Gastrocnemius medialis (tissue), 4 donors: ENCODE measurements around the gene ZNF217. TPM values are rescaled to one million over a fixed set of nuclear protein-coding genes. Genes with fewer than 3 reads are reported as not detected.
A peak's percentile ranks its signal among the peaks of the same experiment; 100 is the strongest.
"Not testable (repeated sequence)": the region's sequence is repeated elsewhere in the genome, so short reads cannot be mapped to it uniquely, and the experiment has no call there.

ENCODE experiments used
- ATAC-seq, 2 donors: fragments of 150-250 bp; one replicate each; pipeline ENCODE4 v1.9.1; 2016
- DNase-seq, 2 donors: peaks; one replicate each; pipeline ENCODE4 v3.0.0-alpha.2; 2019
- H3K27ac ChIP-seq, 4 donors: fragments of 200-600 bp; sonication (generic); 1 replicate in 1 of 4; 2 replicates in 3 of 4; pipeline ENCODE4 v1.5.1; 2016 to 2018; ENCODE audit warnings: mild to moderate bottlenecking in 2 of 4, moderate library complexity in 1 of 4
- H3K27me3 ChIP-seq, 3 donors: fragments of 200-600 bp; sonication (generic) in 2 of 3; 1 replicate in 1 of 3; 2 replicates in 2 of 3; pipeline versions ENCODE4 v1.5.1 to v1.6.0; 2016 to 2019; ENCODE audit warnings: mild to moderate bottlenecking in 1 of 3, moderate library complexity in 1 of 3
- H3K36me3 ChIP-seq, 2 donors: fragments of 200-600 bp; sonication (generic) in 1 of 2; one replicate each; pipeline ENCODE4 v1.5.1; 2017 to 2018
- H3K4me1 ChIP-seq, 2 donors: fragments of 200-600 bp; sonication (generic) in 1 of 2; one replicate each; pipeline ENCODE4 v1.5.1; 2016 to 2017; ENCODE audit warnings: mild to moderate bottlenecking in 2 of 2
- H3K4me3 ChIP-seq, 4 donors: fragments of 200-600 bp; sonication (generic) in 3 of 4; 1 replicate in 1 of 4; 2 replicates in 3 of 4; pipeline ENCODE4 v1.5.1; 2016 to 2019; ENCODE audit warnings: mild to moderate bottlenecking in 2 of 4
- H3K9me3 ChIP-seq, 3 donors: fragments of 200-600 bp; sonication (generic) in 2 of 3; 1 replicate in 1 of 3; 2 replicates in 2 of 3; pipeline ENCODE4 v1.5.1; 2016 to 2019
- CTCF ChIP-seq, 5 experiments: fragments of 450-650 bp in 3 of 5; fragments of 200-600 bp in 2 of 5; sonication (generic) in 2 of 5; IDR thresholded peaks in 4 of 5; conservative IDR thresholded peaks in 1 of 5; 1 replicate in 4 of 5; 2 replicates in 1 of 5; pipeline ENCODE4 v1.5.1; 2016 to 2019; ENCODE audit warnings: antibody characterized with exemption in 5 of 5, mild to moderate bottlenecking in 3 of 5, moderate library complexity in 3 of 5
- POLR2A ChIP-seq, 2 donors: fragments of 450-650 bp; IDR thresholded peaks; one replicate each; pipeline ENCODE4 v1.6.1; 2017; ENCODE audit warnings: antibody characterized with exemption in 2 of 2, mild to moderate bottlenecking in 2 of 2, moderate library complexity in 2 of 2
- in situ Hi-C, 4 donors: fragments of 200-750 bp; cut with MboI; loops; one replicate each; pipeline versions ENCODE4 v1.15.0 to v1.8.0; 2017; ENCODE audit warnings: low sequenced_read_pairs in 4 of 4
- intact Hi-C: fragments of 100-400 bp; cut with DNase I; formaldehyde crosslinking; loops from one replicate; pipeline ENCODE4 v1.15.1; 2023; ENCODE audit warnings: low total_unique reads
- total RNA-seq, 4 donors: library from RNA; depleted of rRNA; stranded (reverse); fragments of >200 nt; gene quantifications; one replicate each; pipeline versions ENCODE4 v1.1.0 to v1.2.3, GENCODE V29; 2016

Gene ZNF217
- total RNA-seq, 4 donors from 2014 or later = 4.1 to 5.9 (median 4.7) TPM

GRCh38 chr20:53622247-53623133, 28.9 kb upstream of the ZNF217 start:
- Histone ChIP-seq H3K4me3 (peak overlapping the region in 3 of 4 donors; percentile 43 to 59 (median 56)), H3K27me3 (no peaks in the 10 kb centered on the region), H3K27ac (peak overlapping the region; percentile 67 to 88 (median 85)), H3K9me3 (no peaks in the 10 kb centered on the region), H3K4me1 (peaks cover 19 to 27% of the 10 kb centered on the region in 2 donors), H3K36me3 (no peaks in the 10 kb centered on the region)
- no peak for ATAC-seq
- intact Hi-C loops = loop anchor here (2.0 to 5.0 kb wide), 3 partner anchors 28 to 40 kb away; no protein-coding TSS in a partner anchor
- TF ChIP-seq POLR2A (IDR thresholded peaks at IDR 0.05) = no peak
- TF ChIP-seq CTCF (IDR thresholded peaks at IDR 0.05 in 4 of 5, conservative IDR thresholded peaks at IDR 0.05 in 1 of 5) = no peak
- no peak for DNase-seq
- in situ Hi-C loops = no loop called here

GRCh38 chr20:53621482-53622246, 28.0 kb upstream of the ZNF217 start:
- TF ChIP-seq CTCF (IDR thresholded peaks at IDR 0.05 in 4 of 5, conservative IDR thresholded peaks at IDR 0.05 in 1 of 5) = no peak
- TF ChIP-seq POLR2A (IDR thresholded peaks at IDR 0.05) = no peak
- Histone ChIP-seq H3K27ac (peak overlapping the region; percentile 67 to 88 (median 85)), H3K36me3 (no peaks in the 10 kb centered on the region), H3K9me3 (no peaks in the 10 kb centered on the region), H3K27me3 (no peaks in the 10 kb centered on the region), H3K4me1 (peaks cover 19 to 27% of the 10 kb centered on the region in 2 donors), H3K4me3 (no peak overlapping the region)
- in situ Hi-C loops (no loop called here), intact Hi-C loops (loop anchor here (2.0 to 5.0 kb wide), 3 partner anchors 27 to 39 kb away; no protein-coding TSS in a partner anchor)
- DNase-seq = peak in 1 of 2 donors; percentile 56
- peak; percentile 45 to 67 for ATAC-seq

GRCh38 chr20:53618490-53619000, 24.9 kb upstream of the ZNF217 start:
- H3K9me3 ChIP-seq, H3K27ac ChIP-seq, intact Hi-C loops, DNase-seq, in situ Hi-C loops, H3K36me3 ChIP-seq, H3K27me3 ChIP-seq, H3K4me3 ChIP-seq, ATAC-seq: not testable (repeated sequence)
- H3K4me1 ChIP-seq = peaks cover 19 to 21% of the 10 kb centered on the region in 2 donors

GRCh38 chr20:53617791-53618489, 24.3 kb upstream of the ZNF217 start:
- Histone ChIP-seq H3K4me1 (peaks cover 15 to 18% of the 10 kb centered on the region in 2 donors), H3K27me3 (no peaks in the 10 kb centered on the region), H3K27ac (no peak overlapping the region), H3K4me3 (no peak overlapping the region), H3K36me3 (no peaks in the 10 kb centered on the region), H3K9me3 (no peaks in the 10 kb centered on the region)
- in situ Hi-C loops (no loop called here), intact Hi-C loops (no loop called here)
- DNase-seq (no peak), ATAC-seq (no peak)
- TF ChIP-seq POLR2A (IDR thresholded peaks at IDR 0.05) = no peak
- TF ChIP-seq CTCF (IDR thresholded peaks at IDR 0.05 in 4 of 5, conservative IDR thresholded peaks at IDR 0.05 in 1 of 5) = no peak

GRCh38 chr20:53616489-53616888, 22.9 kb upstream of the ZNF217 start:
- in situ Hi-C loops, ATAC-seq, H3K9me3 ChIP-seq, H3K4me1 ChIP-seq, intact Hi-C loops, H3K27ac ChIP-seq, H3K27me3 ChIP-seq, DNase-seq, H3K36me3 ChIP-seq, H3K4me3 ChIP-seq: not testable (repeated sequence)
